Measurements from ENCODE around the gene GDF7. TPM values are rescaled to one million over a fixed set of nuclear protein-coding genes. Genes with fewer than 3 reads are reported as not detected.

Gene GDF7
- total RNA-seq, 1 experiment from 2014 or later: 0.02 TPM

DNA sequence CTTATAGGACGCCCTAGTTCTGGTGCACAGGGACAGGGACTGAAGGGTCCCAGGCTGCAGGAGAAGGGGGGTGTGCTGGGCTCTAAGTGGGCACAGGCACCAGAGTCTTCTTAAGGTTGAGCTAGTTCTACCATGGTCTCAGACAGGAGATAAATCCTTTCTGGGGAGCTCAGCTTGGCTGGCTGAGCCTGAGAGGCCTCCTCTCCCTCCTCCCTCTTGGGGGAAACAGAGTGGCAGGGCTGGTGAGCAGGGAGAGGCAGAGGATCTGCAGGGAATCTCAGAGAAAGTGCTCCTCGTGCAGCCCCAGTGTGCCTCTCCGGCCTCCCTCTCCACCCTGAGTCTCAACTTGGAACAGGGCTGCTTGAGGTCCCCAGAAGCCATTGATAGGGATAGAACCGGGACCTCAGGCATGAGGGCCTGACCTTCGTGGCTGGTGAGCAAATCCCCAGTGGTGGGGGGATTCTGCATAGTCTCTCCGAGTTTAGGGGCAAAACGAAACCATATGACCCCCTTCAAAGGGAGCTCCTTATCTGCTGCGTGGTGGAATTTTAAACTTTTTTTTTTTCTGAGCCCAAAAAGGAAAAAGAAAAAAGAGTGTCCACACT lies 2.0 kb downstream of the GDF7 start:
- no peak overlapping the region for H3K4me3 ChIP-seq
- no peaks in the 10 kb centered on the region; the same call in 1 of the 2 replicates for H3K27me3 ChIP-seq
- no peak for DNase-seq
- no peak overlapping the region for H3K27ac ChIP-seq
- H3K36me3 ChIP-seq: no peaks in the 10 kb centered on the region
- no peaks in the 10 kb centered on the region for H3K4me1 ChIP-seq
- no peaks in the 10 kb centered on the region for H3K9me3 ChIP-seq (replicated peaks)

DNA sequence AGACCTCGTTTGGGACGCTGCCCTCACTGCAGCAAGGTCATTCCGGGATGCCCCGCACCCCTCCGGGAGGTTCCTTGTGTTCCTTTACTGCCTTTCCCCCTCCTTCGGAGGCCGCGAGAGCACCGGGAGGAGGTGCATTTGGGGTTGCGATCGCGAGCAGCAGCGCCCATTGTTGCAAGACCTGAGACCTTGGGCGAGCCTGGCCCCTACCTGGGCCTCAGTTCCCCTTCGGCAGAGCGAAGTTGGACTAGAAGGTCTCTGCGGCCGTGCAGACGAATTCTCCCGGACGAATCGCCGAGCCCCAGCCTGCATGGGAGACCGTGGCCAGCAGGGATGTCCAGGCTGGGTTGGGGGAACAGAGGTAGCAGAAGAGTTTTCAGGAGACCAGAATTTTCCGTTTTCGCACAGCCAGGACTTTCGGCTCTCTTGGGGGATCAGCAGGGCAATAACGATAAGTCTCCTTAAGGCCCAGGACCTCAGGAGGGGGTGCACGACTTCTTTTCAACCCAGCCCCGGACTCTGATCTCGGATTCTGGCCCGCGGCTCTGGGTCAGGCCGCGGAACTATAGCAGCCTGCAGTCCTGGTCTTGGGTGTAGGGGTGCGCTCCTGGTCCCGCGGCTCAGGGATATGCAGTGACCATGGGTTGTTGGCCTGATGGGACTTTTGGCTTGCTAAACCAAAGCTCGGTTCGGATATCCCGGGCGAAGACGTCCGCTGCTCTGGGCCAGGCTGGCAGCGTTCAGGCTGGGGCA lies 2.8 kb downstream of the GDF7 start:
- H3K36me3 ChIP-seq: no peaks in the 10 kb centered on the region
- no peaks in the 10 kb centered on the region for H3K9me3 ChIP-seq (replicated peaks)
- DNase-seq: no peak
- H3K27ac ChIP-seq: no peak overlapping the region
- no peak overlapping the region for H3K4me3 ChIP-seq
- H3K27me3 ChIP-seq: no peaks in the 10 kb centered on the region; the same call in 1 of the 2 replicates
- H3K4me1 ChIP-seq: no peaks in the 10 kb centered on the region

DNA sequence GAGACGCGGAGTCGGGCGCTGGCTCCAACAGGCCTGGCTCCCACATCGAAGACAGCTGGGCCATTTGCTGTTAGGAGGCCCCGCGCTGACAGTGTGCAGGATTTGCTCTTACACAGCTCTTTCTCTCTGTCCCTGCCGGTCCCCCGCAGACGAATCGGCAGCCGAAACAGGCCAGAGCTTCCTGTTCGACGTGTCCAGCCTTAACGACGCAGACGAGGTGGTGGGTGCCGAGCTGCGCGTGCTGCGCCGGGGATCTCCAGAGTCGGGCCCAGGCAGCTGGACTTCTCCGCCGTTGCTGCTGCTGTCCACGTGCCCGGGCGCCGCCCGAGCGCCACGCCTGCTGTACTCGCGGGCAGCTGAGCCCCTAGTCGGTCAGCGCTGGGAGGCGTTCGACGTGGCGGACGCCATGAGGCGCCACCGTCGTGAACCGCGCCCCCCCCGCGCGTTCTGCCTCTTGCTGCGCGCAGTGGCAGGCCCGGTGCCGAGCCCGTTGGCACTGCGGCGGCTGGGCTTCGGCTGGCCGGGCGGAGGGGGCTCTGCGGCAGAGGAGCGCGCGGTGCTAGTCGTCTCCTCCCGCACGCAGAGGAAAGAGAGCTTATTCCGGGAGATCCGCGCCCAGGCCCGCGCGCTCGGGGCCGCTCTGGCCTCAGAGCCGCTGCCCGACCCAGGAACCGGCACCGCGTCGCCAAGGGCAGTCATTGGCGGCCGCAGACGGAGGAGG lies 3.5 kb downstream of the GDF7 start:
- no peak for DNase-seq
- Histone ChIP-seq H3K9me3 (replicated peaks) (no peaks in the 10 kb centered on the region), H3K4me3 (no peak overlapping the region), H3K4me1 (no peaks in the 10 kb centered on the region), H3K27me3 (no peaks in the 10 kb centered on the region; the same call in 1 of the 2 replicates), H3K27ac (no peak overlapping the region), H3K36me3 (no peaks in the 10 kb centered on the region)

DNA sequence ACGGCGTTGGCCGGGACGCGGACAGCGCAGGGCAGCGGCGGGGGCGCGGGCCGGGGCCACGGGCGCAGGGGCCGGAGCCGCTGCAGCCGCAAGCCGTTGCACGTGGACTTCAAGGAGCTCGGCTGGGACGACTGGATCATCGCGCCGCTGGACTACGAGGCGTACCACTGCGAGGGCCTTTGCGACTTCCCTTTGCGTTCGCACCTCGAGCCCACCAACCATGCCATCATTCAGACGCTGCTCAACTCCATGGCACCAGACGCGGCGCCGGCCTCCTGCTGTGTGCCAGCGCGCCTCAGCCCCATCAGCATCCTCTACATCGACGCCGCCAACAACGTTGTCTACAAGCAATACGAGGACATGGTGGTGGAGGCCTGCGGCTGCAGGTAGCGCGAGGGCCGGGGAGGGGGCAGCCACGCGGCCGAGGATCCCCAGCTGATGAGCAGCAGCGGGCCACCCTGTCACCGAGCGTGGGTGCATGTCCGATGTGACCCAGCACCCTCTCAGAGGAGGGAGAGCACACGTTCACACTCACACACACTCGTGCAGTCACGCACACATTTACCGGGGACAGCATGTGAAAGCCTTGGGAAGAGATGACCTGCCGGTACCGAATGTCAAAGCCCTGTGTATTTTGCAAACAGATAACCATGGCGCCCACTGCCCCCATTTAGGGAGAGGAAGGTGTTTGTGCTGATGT lies 4.2 kb downstream of the GDF7 start:
- no peak for DNase-seq
- Histone ChIP-seq H3K27me3 (no peaks in the 10 kb centered on the region; the same call in 1 of the 2 replicates), H3K27ac (no peak overlapping the region), H3K4me1 (no peaks in the 10 kb centered on the region), H3K9me3 (replicated peaks) (no peaks in the 10 kb centered on the region), H3K4me3 (no peak overlapping the region), H3K36me3 (no peaks in the 10 kb centered on the region)

DNA sequence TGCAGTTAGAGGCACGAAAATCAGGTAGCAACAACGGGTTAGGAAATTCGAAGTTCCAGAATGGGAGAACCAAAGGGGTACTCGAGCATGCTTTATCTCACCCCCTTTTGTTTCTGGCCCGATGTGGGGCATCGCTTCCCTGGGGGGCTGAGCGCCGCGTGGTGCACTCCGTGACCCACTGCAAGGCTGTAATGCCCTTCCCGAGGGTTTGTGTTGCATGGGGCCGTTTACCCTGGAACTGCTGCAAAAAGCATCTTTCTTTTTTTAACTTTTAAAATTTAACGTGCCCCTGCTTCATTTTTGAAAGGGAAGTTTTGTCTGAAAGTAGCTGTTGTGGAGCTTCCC lies 4.8 kb downstream of the GDF7 start:
- H3K27me3 ChIP-seq: no peaks in the 10 kb centered on the region; the same call in 1 of the 2 replicates
- no peak overlapping the region for H3K4me3 ChIP-seq
- H3K9me3 ChIP-seq (replicated peaks): no peaks in the 10 kb centered on the region
- H3K36me3 ChIP-seq: no peaks in the 10 kb centered on the region
- H3K4me1 ChIP-seq: no peaks in the 10 kb centered on the region
- DNase-seq: no peak
- H3K27ac ChIP-seq: no peak overlapping the region

DNA sequence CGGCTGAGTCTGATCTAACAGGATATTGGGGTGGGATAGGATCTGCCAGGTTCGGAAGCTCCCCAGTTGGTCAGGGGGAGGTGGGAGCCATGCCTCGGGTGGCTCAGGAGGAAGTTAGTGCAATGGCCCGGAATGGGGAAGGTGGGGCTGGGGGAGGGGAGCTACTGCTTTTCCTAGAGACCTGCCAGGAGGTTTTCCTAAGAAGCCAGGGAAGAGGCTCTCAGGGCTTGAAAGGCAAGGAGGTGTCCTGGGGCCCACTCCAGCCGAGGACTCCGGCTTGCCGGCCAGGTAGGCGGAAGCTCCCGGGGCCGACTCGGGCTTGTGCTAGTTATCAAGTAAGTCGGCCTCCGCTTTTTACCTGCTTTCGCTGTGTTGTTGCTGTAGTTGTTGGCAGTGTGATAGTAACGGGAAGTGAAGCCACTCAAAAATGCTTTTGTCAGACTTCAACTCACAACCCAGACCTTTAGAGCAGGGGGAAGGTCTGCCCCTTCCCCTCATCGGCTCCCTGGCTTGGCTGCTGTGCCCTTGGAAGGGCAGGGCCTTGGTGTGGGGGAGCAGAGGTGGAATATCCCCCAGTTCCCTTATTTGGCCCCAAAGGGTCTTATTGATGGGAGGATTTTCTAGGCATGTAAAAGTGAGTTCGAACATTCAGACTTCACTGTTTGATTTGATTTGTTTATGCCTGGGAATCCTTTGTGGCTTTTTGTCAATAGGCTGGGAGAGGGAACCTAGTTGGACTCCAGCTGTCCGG lies 5.4 kb downstream of the GDF7 start:
- Histone ChIP-seq H3K27me3 (no peaks in the 10 kb centered on the region; the same call in 1 of the 2 replicates), H3K27ac (no peak overlapping the region), H3K4me3 (no peak overlapping the region), H3K36me3 (no peaks in the 10 kb centered on the region), H3K4me1 (no peaks in the 10 kb centered on the region), H3K9me3 (replicated peaks) (no peaks in the 10 kb centered on the region)
- no peak for DNase-seq

DNA sequence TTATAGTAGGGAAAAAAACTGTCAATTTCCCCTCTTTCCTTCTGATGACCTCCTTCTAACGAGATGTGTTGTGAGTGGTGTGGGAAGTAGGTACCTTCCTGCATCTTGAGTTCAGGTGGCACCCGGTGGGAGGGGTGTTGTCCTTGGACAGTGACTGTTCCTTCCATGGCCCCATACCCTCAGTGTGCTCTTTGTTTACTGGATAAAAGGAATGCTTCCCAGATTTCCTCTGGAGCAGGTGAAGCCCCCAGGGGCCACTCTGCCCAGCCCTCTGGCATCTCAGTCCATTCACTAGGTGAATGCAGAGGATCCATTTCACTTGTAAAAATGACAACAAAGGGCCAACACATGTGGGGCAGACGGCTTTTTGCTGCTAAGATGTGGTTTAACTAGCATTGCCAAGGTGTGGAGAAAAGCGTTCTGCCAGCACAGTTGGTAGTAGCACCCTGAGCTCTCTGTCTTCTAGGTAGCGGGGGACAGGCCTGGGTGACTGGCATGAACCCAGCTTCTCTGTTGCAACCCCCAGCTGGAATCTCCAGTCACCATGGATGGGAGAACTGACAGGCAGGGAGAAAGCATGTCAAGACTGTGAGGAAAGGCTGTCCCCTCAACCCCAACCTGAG lies 6.9 kb downstream of the GDF7 start:
- Histone ChIP-seq H3K27me3 (peaks cover 4% of the 10 kb centered on the region; the same call in 1 of the 2 replicates), H3K4me3 (no peak overlapping the region), H3K9me3 (replicated peaks) (no peaks in the 10 kb centered on the region), H3K36me3 (no peaks in the 10 kb centered on the region), H3K4me1 (no peaks in the 10 kb centered on the region), H3K27ac (no peak overlapping the region)
- DNase-seq: no peak

DNA sequence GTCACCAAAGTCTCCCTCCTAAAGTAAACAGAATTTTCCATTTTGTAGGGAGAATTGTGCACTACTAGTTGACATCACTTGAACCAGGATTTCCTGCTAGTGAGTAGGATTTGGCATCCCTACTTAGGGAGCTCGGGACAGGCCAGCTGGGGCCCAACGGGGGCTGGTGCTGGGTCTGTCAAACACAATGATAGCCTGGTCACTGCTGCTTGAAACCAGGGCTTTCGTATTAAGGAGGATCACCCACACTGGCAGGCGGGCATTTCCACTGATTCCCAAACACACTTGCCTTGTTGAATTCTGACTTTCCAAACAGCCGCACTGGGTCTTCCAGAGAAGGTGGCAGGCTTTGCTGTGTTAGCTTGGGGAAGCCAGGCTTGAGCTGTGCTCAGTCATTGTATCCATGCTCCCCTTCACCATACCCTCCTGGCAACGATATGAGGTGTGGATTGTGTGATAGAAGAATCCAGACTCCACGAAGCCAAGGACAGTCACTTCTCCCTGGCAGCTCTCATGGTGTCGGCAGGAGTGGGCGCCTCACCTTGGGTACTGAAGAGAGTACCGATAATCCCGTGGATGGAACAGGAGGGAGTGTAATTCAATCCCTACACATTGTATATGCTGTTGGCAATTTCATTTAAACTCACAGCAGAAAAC lies 7.5 kb downstream of the GDF7 start:
- Histone ChIP-seq H3K4me1 (no peaks in the 10 kb centered on the region), H3K27me3 (peaks cover 4% of the 10 kb centered on the region; the same call in 1 of the 2 replicates), H3K9me3 (replicated peaks) (no peaks in the 10 kb centered on the region), H3K36me3 (no peaks in the 10 kb centered on the region), H3K27ac (no peak overlapping the region), H3K4me3 (no peak overlapping the region)
- no peak for DNase-seq

DNA sequence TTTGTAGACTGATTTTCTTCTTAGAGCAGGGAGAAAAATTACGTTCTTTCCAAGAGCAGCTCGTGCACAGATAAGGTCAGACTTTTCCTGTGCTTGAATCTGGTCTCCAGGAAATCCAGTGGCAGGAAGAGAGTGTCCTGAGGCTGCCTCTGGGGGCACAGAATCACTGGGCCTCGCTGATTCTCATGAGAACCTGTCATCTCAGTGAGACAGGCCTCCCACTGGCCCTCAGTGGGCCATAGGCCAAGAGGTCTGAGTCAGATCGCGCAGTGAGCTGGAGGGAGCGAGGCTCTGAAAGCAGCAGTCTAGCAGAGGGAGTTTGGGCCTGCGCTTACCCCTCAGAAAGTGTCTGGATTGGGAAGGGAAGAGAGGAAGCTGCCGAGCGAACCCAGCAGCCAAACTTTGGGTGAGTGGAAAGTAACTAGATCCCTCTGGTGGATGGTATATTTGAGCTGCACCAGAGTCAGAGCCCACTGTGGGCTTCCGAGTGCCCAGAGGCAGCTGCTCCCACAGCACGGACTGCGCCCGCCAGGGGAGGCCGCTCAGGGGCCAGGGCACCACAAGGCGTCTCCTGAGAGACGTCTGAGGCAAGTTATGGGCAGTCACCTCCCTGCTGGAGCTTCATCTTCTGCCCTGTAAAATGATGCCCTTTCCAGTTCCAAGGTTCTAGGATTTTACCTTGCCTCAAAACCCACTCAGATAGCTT lies 8.2 kb downstream of the GDF7 start:
- H3K4me3 ChIP-seq: no peak overlapping the region
- H3K9me3 ChIP-seq (replicated peaks): no peaks in the 10 kb centered on the region
- no peaks in the 10 kb centered on the region for H3K36me3 ChIP-seq
- H3K27ac ChIP-seq: no peak overlapping the region
- no peaks in the 10 kb centered on the region for H3K4me1 ChIP-seq
- H3K27me3 ChIP-seq: peaks cover 4% of the 10 kb centered on the region; the same call in 1 of the 2 replicates
- DNase-seq: no peak

DNA sequence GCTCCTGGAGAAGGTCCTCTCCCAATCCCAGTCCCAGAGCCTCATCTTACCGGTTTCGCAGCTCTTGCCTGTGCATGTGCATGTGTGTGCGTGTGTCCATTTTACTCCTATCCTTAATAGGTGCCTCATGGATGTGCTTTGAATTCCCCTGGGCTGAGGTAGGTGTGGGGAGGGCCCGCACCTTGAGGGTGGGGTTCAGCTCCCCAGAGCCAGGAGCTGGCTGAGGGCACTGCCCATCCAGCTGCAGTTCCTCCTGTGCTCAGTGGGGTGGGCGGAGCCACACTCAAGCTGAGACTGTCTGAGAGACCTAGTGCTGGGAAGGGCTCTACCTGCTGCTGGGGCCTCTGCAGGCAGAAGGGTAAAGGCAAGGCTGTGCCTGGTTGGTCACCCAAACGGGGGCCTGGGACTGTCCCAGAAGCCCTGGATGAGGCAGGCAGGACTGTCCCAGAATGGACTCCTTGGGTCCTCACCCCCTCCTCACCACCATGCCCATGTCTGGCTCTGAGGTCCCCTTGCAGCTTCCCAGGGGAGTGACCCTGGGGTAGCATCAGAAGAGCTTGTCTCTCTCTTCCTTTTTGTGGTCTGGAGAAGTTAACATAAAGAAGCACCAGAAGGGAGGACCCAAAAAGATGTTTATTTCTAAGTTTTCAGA lies 8.9 kb downstream of the GDF7 start:
- Histone ChIP-seq H3K27me3 (peaks cover 4% of the 10 kb centered on the region; the same call in 1 of the 2 replicates), H3K36me3 (no peaks in the 10 kb centered on the region), H3K27ac (no peak overlapping the region), H3K4me1 (no peaks in the 10 kb centered on the region), H3K9me3 (replicated peaks) (no peaks in the 10 kb centered on the region), H3K4me3 (no peak overlapping the region)
- no peak for DNase-seq

DNA sequence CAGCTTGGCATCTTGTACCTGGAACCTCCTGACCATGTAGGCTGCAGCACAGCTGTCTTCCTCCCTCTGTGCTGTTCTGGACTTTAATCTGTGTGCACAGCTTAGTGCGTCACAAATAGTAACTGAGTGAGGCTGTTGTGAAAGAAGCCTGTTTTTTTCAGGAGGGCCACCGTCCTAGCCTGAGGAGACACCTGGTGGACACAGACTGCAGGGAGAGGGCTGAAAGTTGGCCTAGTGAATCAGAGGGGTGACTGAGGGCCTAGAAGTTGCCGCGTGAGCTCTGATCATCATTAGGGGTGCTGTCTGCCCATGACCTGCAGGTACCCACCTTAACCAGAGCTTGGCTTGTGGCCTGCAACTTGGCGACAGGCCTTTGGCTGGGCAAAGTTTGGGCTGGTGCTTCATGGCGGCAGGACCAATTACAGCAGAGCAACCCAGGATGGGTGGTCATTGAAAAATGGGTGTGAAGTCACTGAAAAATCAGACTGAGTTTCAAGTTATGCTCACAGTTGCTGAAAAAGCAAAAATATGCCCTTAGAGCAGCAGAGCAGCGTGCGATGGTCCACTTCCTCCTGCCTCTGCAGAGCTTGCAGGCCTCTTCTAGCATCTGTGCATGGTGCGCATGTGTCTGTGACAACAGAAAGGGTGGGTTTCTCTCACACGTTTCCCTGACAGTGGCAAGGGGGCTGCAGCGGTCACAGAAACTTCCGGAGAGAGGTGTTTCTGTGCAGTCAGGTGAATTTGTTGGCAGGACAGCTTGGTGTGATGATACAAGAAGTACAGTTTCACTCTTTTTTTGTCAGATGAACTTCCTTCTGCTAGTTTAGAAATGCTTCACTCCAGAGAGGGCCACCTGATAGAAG lies 9.6 kb downstream of the GDF7 start:
- H3K36me3 ChIP-seq: no peaks in the 10 kb centered on the region
- H3K9me3 ChIP-seq (replicated peaks): no peaks in the 10 kb centered on the region
- no peak for DNase-seq
- peaks cover 6% of the 10 kb centered on the region; the same call in 1 of the 2 replicates for H3K27me3 ChIP-seq
- H3K4me3 ChIP-seq: no peak overlapping the region
- no peaks in the 10 kb centered on the region for H3K4me1 ChIP-seq
- H3K27ac ChIP-seq: no peak overlapping the region
